ENCODE data around the gene ZNF185.

Gene ZNF185

DNA sequence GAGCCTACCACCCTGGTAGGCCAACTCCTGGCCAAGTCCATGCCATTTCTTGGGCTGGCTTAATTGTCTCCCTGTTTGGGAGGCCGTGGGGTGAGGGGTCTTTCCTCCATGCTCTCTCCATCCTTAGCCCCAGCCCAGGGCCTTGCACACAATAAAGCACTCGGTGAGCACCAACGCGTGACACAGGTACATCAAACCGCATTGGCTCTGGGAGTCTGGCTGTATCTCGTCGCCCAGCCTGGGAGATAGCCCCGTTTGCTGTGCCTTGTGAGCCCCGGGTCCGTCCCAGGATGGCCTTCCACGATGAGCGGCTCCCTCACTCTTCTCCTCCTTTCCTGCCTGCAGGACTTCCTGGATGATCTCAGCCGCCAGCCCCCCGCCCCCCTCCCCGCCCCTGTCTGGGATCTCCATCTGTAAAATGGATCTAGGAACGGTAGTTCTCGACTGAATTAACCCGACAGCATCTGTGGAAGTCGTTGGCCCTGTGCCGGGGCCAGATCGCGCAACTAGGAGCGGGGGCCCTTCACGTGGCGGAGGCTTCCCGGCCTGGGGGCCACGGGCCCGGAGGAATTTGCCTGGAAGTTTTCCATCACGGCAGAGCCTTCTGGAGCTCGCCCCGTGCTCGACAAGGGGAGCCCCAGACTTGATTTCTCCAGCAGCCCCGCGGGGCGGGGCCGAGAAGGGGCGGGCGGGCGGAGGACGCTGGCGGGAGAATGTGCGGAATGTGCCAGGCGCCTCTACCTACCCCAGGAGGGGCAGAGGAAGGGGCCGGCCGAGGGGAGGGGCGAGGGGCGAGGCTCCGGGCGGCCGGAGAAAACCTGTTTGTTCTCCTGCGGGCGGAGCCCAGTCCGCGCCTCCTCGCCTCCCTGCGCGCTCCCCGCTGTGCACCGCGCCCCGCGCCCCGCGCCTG lies at the start of gene ZNF185:
TSS of gene ZNF185 (plus strand) at position 846 of the 910 bp plus-strand sequence. CDS start 16,423 bp downstream, outside the sequence.
- no peak for DNase-seq

DNA sequence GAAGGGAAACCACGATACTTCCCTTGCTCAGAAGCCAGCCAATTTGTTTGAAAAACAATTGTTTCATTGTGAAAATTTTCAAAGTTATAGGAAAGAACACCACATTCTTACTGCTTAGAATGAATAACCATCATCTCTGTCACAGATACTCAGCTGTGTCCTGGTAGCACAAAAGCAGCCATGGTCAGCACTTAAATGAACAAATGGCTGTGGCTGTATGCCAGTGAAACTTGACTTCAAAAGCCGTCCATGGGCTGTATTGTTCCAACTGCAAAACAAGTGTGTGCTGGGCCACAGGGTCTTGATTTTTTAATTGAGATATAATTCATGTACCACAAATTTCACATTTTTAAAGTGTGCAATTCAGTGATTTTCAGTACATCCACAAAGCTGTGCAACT lies 47.4 kb upstream of the ZNF185 start:
- no peak for DNase-seq

DNA sequence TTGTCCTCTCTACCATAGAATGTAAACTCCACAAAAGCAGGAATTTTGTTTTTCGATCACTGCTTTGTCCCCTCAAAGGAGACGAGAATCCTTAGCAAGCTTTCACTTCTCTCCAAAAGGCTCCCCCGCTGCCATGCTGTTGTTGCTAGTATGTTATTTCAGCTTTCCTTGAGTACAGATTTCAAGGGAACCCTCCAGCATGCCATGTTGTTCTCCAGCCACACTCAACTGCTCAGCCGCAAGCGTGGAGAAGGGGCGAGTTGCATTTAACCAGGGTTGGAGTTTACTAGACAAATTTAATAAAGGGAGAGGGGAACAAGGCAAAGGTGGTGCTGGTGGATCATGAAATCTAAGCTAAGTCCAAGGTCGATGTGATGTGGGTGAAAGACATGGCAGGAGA lies 43.9 kb upstream of the ZNF185 start:
- no peak for DNase-seq

DNA sequence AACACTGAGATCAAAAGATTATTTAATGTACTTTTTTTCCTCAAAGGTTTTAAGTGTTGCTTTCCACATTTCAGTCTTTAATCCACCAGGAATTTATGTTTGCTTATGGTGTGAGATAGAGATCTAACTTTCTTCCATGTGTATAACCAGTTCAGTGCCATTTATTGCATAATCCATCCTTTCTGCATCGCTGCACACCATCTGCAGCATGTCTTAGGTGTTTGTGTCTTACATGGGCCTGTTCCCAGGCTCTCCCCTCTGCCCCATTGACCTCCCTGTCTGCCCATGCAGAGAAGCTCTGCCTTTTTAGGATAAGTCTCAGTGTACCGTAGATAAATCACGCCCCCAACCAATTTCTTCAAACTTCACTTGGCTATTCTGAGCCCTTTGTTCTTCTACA lies 36.8 kb upstream of the ZNF185 start:
- DNase-seq: no peak

DNA sequence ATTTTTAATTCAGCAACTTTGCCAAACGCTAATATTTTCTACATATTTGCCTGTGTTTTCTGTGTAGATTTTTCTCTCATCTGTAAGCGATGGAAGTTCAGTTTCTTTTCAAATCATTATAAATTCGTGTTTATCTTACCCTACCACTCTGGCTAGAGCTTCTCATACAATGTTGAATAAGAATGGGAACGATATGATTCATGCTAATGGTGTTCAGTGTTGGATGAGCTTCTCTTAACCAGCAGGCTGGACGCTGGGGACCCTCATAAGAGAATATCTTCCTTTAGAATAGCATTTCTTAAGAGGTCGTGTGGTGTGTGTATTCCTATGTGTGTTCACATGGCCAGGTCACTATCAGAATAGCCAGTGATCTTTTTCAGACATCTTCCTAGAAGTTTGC lies 36.0 kb upstream of the ZNF185 start:
- no peak for DNase-seq

DNA sequence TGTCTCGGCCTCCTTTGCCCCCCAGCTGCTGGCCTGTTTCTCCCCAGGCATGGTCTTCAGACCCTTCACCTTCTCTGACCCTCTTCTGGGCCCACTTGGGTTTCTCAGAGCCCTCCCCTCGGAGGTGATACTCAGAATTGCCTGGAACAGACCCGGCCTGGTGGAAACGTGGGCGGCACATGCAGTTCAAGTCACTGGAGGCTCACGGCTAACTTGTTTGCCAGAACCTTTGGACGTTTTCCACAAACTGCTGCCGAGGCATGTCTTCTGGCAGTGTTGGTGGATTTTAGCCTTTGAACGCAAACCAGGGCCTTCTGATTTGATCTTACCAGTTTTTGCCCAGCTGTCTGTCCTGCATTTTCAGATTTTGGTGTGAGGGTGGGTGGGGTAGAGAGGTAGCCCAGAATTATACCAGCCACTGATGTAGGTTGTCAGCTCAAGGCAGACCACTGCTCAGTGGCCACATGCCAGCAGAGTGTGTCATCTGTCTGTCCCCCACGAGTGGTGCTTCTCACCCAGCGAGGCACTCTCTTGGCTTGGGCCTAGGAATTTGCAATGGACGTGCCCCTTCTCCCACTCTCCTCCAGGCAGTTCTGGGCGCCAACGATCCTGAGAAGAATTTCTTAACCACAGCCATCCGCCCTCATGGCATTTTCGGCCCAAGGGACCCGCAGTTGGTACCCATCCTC lies 32.5 kb upstream of the ZNF185 start:
- DNase-seq: no peak

DNA sequence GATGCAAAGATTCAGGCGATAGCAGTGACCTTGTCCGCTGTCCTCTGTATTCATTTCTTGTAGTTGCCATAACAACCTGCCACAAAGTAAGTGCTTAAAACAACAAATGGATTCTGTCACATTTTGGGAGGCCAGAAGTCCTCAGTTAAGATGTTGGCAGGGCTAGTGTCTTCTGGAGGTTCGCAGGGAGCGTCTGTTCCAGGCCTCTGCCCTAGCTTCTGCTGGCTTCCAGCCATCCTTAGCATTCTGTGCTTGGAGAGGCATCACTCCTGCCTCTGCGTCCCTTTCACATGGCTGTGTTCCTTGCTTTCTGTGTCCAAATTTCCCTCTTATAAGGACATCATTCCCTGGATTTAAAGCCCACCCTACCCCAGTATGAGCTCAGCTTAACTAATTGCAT lies 31.5 kb upstream of the ZNF185 start:
- DNase-seq: no peak

DNA sequence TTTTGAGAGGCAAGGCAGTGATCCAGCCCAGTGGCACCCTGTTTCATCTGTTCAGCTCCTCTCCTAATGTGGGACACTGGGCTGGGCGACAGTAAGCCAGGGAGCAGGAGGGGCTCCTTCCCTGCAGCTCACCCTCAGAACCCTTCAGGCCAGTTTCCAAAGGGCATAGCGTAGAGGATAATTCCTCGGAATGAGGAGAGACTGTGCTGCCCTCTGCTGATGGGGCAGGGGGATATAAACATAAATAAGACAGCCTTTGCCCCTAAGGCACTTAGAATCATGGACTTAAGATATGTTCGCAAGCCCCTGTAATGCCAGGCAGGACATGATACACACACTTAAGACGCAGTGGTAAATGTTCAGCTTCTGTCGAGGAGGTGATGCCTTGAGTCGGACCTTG lies 27.9 kb upstream of the ZNF185 start:
- no peak for DNase-seq

DNA sequence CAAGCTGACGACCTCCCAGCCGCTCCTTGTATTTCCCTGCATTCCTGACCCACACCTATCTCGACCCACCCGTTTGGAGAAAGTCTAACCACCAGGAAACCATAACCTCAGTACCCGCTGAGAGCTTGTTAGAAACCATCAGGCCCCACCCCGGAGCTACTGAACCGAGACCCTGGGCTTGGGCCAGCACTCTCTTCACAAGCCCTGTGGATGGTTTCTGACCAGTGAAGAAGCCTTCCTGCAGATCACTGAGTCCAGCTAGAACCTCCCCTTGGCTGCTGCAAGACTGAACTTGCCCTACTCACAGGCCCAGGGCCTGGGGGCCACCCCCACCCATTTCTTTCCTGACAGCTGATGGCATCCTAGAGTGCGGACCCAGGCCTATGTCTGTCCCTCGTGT lies 26.6 kb upstream of the ZNF185 start:
- no peak for DNase-seq

DNA sequence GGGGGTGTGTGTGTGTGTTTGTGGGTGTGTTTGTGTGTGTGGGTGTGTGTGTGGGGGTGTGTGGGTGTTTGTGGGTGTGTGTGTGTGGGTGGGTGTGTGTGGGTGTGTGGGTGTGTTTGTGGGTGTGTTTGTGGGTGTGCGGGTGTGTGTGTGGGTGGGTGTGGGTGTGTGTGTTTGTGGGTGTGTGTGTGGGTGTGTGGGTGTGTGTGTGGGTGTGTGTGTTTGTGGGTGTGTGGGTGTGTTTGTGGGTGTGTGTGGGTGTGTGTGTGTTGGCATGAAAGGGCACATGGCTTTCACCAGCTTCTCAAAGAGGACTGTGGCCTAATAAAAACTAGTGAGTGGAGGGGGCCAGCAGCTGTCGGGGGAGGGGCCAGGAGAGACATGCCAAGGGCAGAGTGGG lies 25.3 kb upstream of the ZNF185 start:
- no peak for DNase-seq

DNA sequence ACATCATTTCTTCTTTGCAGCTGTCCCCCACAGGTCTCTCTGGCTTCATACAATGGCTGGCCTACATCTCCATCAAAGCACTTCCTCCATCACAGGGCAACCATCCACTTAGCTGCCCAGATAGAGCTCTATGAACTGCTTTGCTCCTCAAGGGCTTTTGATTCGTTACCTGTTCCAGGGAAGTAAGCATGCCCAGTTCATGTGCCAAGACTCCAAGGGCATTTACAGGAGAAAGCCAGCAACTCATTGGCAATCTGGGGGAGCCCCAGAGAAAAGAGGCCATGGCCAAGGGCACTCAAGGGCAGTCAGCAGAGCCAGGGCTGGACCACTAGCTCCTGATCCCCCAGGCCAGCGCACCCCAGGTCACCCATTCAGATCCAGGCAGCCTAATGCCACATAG lies 24.5 kb upstream of the ZNF185 start:
- DNase-seq: no peak

DNA sequence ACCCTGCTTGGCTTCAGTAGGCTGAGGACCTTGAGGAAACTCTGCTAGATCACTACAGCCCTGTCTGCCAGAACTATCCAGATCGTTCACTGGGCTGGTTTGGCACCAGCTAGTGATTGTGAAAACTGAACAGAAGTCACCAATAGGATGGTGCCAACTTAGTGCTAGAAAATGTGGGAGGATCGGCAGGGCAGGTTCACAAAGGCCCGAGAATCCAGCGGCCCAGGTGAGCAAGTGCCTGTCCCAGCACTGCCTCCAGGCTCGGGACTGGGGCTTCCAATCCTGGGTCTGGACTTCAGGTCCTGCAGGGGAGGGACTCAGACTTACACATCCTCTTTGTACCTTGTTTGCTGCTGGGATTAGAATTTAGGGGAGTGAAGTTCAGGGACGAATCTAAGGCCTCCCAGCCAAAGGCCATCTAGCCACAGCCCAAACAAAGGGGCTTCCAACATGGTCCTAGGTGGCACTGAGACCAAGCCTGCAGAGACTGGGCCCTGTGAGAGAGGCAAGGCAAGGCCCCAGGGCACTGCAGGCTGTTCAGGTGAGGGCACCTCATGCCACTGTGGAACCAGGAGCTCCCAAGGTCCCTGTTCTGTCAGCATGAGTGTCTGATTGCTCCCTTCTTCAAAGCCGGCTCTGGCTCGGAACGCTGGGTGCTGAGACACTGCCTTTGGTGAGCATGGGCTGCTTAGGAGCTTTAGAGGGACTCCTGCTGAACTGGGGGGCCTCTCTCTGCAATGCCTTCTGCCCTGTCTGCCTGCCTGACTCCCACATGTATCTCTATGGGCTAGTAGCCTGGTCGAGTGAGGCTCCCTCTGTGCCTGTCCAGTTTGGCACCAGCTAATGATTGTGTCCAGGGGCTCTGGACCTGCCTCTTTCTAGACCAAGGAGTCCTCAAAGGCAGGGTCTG lies 20.7 kb upstream of the ZNF185 start:
- DNase-seq: no peak

DNA sequence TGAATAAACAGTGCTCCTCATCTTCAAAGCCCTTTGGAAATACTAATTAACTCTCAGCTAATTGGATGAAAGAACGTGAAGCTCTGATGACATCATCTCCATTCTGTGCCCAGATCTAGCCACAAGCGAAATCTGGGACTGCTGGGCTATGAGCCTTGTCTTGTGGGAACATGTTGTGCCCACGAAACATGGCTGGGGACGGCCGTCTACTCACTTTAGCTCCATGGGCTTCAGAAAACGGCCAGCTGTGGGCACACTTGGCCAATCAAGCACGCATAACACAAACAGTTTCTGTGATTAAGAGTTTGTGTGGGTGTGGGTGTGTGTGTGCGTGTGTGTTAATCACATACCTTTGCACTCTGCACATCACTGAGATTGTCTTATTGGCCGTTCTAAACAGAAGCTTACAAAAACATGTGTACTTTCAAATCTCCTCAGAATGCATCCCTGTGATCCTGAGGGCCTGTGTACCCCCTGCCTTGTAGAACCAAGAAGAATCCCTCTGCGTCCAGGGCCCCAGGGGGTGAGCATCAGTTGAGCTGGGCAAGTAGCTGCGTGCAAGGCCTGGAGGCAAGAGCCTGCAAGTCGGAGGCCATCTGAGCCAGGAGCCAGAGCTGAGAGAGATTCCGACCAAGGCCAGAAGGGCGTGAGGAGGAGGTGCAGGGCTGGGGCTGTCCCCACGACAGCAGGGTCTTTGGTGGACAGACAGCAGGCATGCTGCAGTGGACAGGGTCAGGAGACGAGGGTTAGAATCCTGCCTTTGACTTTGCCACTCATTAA lies 18.7 kb upstream of the ZNF185 start:
- no peak for DNase-seq

DNA sequence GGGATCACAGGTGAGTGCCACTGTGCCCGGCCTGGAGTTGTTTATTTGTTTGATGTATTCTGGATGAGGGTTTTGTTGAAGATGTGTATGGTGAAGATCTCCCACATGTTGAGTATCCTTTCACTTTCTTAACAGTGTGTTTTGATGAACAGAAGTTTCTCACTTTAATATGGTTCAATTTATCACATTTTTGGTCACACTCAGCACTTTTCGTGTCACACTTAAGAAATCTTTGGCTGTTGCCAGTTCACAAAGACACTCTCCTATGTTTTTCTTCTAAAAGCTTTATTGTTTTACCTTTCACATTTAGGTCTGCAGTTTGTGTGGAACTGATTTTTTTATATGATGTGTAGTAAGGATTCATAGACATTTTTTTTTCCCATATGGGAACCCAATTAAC lies 16.6 kb upstream of the ZNF185 start:
- DNase-seq: no peak

DNA sequence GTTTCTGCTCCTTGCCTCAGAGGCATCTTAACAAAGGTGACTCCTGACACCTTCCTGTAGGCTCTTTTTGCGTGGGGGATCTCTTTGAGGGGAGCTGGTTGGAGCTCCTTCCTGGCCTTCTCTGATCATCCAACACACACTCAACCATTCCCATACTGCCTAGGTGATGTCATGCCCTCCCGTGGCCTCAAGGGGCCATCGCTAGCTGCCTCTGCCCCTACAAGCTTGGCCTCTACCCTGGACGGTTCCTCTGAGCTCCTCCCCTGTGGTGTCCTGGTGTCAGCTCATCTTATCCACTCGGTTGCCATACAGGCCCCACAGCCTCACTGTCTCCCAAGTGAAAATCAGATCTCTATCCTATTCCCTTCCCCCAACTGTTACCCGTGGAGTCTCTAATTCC lies 13.7 kb upstream of the ZNF185 start:
- DNase-seq: no peak

DNA sequence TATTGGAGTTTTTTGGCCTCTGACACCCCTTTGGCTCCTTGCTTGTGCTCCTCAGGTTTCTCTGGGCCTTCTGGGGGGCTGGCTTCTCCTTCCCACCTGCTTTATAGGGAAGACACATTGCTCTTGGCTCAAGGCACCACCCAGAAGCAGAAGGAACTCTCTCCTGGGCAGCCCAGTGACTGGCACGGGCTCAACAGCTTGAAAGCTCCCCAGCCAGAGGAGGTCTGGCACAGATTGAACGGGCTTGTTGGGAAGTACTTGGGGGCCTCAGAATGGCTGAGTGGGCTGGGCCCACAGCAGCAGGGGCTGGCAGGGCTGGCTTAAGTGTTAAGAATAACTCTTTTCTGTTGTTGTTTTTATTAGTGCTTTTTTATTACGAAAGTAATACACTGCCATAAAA lies 11.2 kb upstream of the ZNF185 start:
- no peak for DNase-seq

DNA sequence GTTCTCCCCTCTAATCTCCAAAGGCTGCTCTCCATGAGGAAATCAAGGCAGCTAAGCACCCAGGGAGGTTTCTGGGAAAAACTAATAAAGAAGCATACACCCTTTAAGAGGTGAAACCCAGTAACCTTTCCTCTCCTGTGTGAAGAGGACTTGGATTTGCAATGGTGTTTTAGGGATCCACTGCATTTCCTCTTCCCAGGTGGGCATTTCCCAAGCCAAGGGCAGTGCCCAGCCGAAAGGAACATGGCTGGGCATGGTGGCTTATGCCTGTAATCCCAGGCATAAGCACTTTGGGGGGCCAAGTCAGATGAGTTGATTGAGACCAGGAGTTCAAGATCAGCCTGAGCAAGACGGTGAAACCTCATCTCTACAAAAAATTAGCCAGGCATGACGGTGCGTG lies 5.4 kb upstream of the ZNF185 start:
- DNase-seq: no peak

DNA sequence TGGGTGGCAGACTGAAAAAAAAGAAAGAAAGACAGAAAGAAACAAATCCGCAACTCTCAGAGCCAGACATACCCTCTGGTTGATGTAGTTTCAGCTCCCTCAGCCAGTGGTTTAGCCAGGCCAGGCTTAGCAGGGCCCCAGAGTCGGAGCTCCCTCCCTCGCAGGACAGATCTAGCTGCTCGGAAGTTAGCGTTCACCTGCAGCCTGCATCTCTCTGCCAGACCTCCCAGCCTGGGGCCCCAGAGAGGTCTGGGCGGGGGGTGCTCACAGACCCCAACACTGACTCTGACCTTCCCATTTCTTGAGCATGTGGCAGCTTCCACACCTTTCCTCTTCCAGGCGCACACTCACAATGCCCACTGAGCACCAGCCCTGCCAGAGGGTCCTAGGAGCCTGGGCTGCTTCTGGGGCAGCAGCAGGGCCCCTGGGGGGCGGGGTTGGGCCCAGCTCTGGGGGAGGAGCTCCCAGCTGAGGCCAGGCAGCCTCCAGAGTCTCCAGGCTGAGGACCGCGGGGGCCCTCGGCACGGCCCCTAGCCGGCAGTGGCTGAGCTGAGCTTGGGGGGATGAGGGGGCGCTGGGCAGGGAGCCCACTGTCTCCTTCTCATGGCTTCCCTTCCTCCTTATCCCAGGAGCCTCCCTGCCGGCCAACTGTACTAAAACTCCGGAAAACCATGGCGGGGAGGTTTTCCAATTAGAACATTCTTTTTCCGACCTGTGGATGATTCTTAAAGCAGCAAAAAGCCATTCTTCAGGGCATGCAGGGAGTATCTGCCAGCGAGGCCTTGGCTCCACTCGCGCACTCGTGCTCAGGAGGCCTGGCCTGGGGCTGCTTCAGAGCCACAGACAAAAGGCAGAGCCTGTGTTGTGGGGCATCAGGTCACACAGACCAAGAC lies 4.6 kb upstream of the ZNF185 start:
- DNase-seq: no peak

DNA sequence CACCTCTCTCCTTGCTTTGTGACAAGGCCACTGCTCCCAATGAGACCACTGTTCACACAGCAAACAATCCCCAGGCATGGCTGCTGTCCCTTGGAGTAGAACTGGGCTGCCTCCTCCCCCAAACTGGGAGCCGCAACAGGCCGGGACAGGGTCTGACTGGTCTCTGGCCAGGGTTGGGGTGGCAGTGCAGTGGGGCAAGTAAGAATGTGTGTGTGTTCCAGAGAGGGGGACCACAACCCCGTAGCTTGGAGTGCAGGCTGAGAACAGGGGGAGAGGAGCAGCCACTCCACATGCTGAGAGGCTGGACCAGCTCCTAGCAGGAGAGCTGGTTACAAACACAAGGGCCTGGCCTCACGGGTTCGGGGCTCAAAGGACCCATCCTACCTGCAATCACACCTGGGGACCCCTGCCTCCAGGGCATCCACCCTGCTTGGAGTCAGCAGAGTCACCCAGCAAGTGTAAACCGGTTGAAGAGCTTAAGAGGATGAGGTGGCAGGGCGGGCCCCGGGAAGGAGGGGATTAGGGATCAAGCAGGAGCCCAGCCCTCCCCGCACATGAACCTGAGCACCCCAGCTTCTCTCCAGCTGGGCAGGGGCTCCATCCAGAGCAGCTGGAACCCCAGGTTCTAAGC lies 3.8 kb upstream of the ZNF185 start:
- no peak for DNase-seq

DNA sequence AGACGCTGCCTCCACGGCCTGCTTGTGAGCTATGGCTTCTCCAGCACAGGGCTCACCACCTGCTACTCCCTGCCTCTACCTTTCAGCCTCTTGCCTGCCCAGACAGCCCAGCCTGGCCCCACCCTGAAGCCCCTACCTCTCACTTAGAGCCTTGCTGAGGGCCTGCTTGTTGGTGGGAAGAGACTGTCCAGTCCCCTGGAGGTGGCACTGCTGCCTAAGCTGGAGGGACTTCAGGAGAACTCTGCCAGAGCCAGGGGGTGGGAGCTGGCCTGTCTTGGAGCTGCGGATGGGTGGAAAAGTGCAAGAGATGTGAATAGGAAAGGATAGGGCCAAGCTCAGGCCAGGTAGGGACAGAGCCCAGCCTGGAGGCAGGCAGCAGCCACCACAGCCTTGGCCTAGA lies 2.7 kb upstream of the ZNF185 start:
- DNase-seq: no peak

Data from stimulated activated naive CD4-positive, alpha-beta T cell (primary cell).